PFSK-1 (cell line): Measurements from ENCODE around the gene TTC12.

ENCODE experiments used
- POLR2AphosphoS5 ChIP-seq: IDR thresholded peaks from 2 replicates; pipeline ENCODE4 v1.6.1; 2012; ENCODE audit warnings: low read depth, mild to moderate bottlenecking, control low read depth, low read length, moderate library complexity
- REST ChIP-seq, 2 experiments: IDR thresholded peaks; 2 replicates each; pipeline versions ENCODE4 v1.6.1 to v1.8.0; 2011 to 2012; ENCODE audit warnings: low read depth in 2 of 2, low read length in 2 of 2, control low read depth in 1 of 2, inconsistent platforms in 1 of 2, mild to moderate bottlenecking in 1 of 2, moderate library complexity in 1 of 2; ENCODE audit not compliant: insufficient read depth in 1 of 2

- TF ChIP-seq REST (IDR thresholded peaks at IDR 0.05; ENCODE audit: insufficient read depth in 1 of 2, low read depth in 2 of 2, low read length in 2 of 2) (no peak), POLR2AphosphoS5 (no peak)
Observed at GRCh38 chr11:113316256-113316655, 1.9 kb downstream of the TTC12 start.
